Sigmoid colon (tissue), 7 donors: ENCODE data around the gene KCNB1. TPM values are rescaled to one million over a fixed set of nuclear protein-coding genes. Genes with fewer than 3 reads are reported as not detected.
A peak's percentile ranks its signal among the peaks of the same experiment; 100 is the strongest.

Experiments
- DNase-seq: peaks from one replicate; pipeline ENCODE4 v3.0.0-alpha.2; 2019
- H3K27ac ChIP-seq, 4 donors: fragments of 200-600 bp; sonication (generic); one replicate each; pipeline ENCODE4 v1.5.1; 2016 to 2019; ENCODE audit warnings: mild to moderate bottlenecking in 1 of 4
- H3K27me3 ChIP-seq, 3 donors: fragments of 200-600 bp; sonication (generic); one replicate each; pipeline ENCODE4 v1.5.1; 2019; ENCODE audit warnings: mild to moderate bottlenecking in 1 of 3
- H3K36me3 ChIP-seq, 4 donors: fragments of 200-600 bp; sonication (generic); one replicate each; pipeline ENCODE4 v1.5.1; 2016 to 2019
- H3K4me1 ChIP-seq, 4 donors: fragments of 200-600 bp; sonication (generic); one replicate each; pipeline ENCODE4 v1.5.1; 2017 to 2019
- H3K4me3 ChIP-seq, 4 donors: fragments of 200-600 bp; sonication (generic); one replicate each; pipeline ENCODE4 v1.5.1; 2017 to 2019; ENCODE audit warnings: mild to moderate bottlenecking in 2 of 4, moderate library complexity in 1 of 4
- H3K9me3 ChIP-seq, 4 donors: fragments of 200-600 bp in 3 of 4; sonication (generic) in 3 of 4; one replicate each; pipeline versions ENCODE4 v1.5.1 to v1.6.1; 2013 to 2019
- EP300 ChIP-seq, 4 donors: sonication (generic); formaldehyde crosslinking; IDR thresholded peaks; one replicate each; pipeline ENCODE4 v1.6.1; 2017; ENCODE audit warnings: antibody characterized with exemption in 4 of 4
- POLR2A ChIP-seq, 2 donors: fragments of 450-650 bp; IDR thresholded peaks; one replicate each; pipeline ENCODE4 v1.6.1; 2016; ENCODE audit warnings: antibody characterized with exemption in 2 of 2, mild to moderate bottlenecking in 2 of 2, moderate library complexity in 2 of 2
- POLR2AphosphoS5 ChIP-seq, 4 donors: sonication (generic); formaldehyde crosslinking; IDR thresholded peaks; one replicate each; pipeline ENCODE4 v1.6.1; 2017; ENCODE audit warnings: antibody characterized with exemption in 4 of 4
- WGBS, 2 donors: extraction: QIAGEN DNeasy Blood & Tissue Kit; methylation state at CpG; one replicate each; pipeline ENCODE4 v1.1.7; 2013; 5-methylcytosine and 5-hydroxymethylcytosine counted together
- intact Hi-C: fragments of 100-400 bp; cut with DNase I; formaldehyde crosslinking; loops from one replicate; pipeline ENCODE4 v1.15.1; 2023
- polyA plus RNA-seq, 3 donors: library from polyadenylated mRNA; stranded (reverse); fragments of 200-250 nt; gene quantifications; one replicate each; pipeline ENCODE4 v1.2.3, GENCODE V29; 2013
- total RNA-seq, 4 donors: library from RNA; depleted of rRNA; stranded (reverse); fragments of >200 nt; gene quantifications; one replicate each; pipeline ENCODE4 v1.1.0, GENCODE V29; 2016
- TF ChIP-seq, protein P1 (sequence below), 4 experiments: fragments of 450-650 bp in 3 of 4; fragments of 200-600 bp in 1 of 4; IDR thresholded peaks; one replicate each; pipeline ENCODE4 v1.5.1; 2016 to 2019; ENCODE audit warnings: antibody characterized with exemption in 4 of 4, mild to moderate bottlenecking in 3 of 4, moderate library complexity in 2 of 4
- donor health status: healthy with polysubstance abuse.
- donor health status: Bipolar disorder and iron deficiency.
- donor health status: healthy.

Gene KCNB1
- total and polyA plus RNA-seq, 7 donors: under 0.01 to 20.6 (median 14.6) TPM; not detected in 1

DNA sequence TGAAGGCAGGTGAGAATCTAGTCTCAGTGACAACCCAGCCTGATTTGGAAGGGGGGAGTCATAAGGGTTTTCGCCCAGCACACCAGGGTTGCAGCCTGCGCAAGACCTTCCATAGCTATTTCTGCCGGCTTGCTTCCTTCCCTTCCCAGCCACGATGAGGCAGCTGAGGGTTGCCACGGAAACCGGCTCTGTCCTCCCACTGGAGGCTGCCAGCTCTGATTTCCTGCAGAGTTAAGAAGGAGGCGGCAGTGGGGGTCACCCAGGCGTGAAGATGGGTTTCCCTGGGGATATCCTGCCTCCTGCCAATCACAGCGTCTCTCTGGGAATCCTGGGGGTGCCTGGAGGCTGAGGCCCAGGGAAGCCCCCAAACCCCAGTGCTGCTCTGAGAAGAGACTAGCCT, 23.1 kb upstream of the KCNB1 start:
- Histone ChIP-seq H3K27me3 (no peaks in the 10 kb centered on the region), H3K9me3 (no peaks in the 10 kb centered on the region), H3K36me3 (peaks cover 0 to 17% (median 4%) of the 10 kb centered on the region in 4 donors), H3K4me1 (peaks cover 0 to 27% (median 25%) of the 10 kb centered on the region in 4 donors), H3K4me3 (no peak overlapping the region), H3K27ac (no peak overlapping the region)
- WGBS, 2 donors: 18 to 38% methylated on average over 9 of the region's 9 CpGs
- intact Hi-C loops: no loop called here
- TF ChIP-seq EP300 (IDR thresholded peaks at IDR 0.05) (no peak), POLR2A (IDR thresholded peaks at IDR 0.05) (no peak), POLR2AphosphoS5 (IDR thresholded peaks at IDR 0.05) (peak in 1 of 4 donors; percentile 8)
- TF ChIP-seq, protein P1, sequence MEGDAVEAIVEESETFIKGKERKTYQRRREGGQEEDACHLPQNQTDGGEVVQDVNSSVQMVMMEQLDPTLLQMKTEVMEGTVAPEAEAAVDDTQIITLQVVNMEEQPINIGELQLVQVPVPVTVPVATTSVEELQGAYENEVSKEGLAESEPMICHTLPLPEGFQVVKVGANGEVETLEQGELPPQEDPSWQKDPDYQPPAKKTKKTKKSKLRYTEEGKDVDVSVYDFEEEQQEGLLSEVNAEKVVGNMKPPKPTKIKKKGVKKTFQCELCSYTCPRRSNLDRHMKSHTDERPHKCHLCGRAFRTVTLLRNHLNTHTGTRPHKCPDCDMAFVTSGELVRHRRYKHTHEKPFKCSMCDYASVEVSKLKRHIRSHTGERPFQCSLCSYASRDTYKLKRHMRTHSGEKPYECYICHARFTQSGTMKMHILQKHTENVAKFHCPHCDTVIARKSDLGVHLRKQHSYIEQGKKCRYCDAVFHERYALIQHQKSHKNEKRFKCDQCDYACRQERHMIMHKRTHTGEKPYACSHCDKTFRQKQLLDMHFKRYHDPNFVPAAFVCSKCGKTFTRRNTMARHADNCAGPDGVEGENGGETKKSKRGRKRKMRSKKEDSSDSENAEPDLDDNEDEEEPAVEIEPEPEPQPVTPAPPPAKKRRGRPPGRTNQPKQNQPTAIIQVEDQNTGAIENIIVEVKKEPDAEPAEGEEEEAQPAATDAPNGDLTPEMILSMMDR (IDR thresholded peaks at IDR 0.05): no peak
- peak; percentile 77 for DNase-seq

DNA sequence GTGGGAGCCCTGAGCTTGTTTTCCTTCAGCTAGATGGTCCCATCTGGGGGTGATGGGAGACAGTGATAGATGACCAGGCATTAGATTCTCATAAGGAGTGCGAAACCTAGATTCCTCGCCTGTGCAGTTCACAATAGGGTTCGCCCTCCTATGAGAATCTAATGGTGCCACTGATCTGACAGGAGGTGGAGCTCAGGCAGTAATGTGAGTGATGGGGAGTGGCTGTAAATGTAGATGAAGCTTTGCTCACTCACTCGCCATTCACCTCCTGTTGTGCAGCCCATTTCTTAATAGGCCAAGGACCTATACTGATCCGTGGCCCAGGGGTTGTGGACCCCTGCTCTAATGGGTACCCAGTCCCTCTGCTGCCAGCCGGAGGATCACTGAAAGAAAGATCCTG, 20.7 kb upstream of the KCNB1 start:
- intact Hi-C loops: no loop called here
- no peak for TF ChIP-seq POLR2A (IDR thresholded peaks at IDR 0.05)
- TF ChIP-seq, protein P1 (IDR thresholded peaks at IDR 0.05): no peak
- TF ChIP-seq EP300 (IDR thresholded peaks at IDR 0.05): no peak
- no peak for TF ChIP-seq POLR2AphosphoS5 (IDR thresholded peaks at IDR 0.05)
- no peaks in the 10 kb centered on the region for H3K27me3 ChIP-seq

GRCh38 chr20:49501917-49502316, 19.4 kb upstream of the KCNB1 start:
- intact Hi-C loops: no loop called here
- Histone ChIP-seq H3K27me3 (no peaks in the 10 kb centered on the region), H3K4me3 (no peak overlapping the region), H3K4me1 (no peaks in the 10 kb centered on the region), H3K36me3 (peaks cover 0 to 10% (median 2%) of the 10 kb centered on the region in 4 donors), H3K9me3 (no peaks in the 10 kb centered on the region), H3K27ac (no peak overlapping the region)
- DNase-seq: peak; percentile 30
- TF ChIP-seq, protein P1 (IDR thresholded peaks at IDR 0.05): no peak
- TF ChIP-seq POLR2A (IDR thresholded peaks at IDR 0.05) (no peak), POLR2AphosphoS5 (IDR thresholded peaks at IDR 0.05) (no peak), EP300 (IDR thresholded peaks at IDR 0.05) (no peak)
- 67 to 85% methylated on average over 3 of the region's 3 CpGs for WGBS, 2 donors

More for the DNA sequence above, 20.7 kb upstream of the KCNB1 start:
- H3K4me3 ChIP-seq: no peak overlapping the region
- peaks cover 0 to 6% (median 6%) of the 10 kb centered on the region in 4 donors for H3K4me1 ChIP-seq
- WGBS, 2 donors: 80 to 81% methylated on average over 6 of the region's 6 CpGs
- peaks cover 0 to 17% (median 4%) of the 10 kb centered on the region in 4 donors for H3K36me3 ChIP-seq
- no peaks in the 10 kb centered on the region for H3K9me3 ChIP-seq
- no peak overlapping the region for H3K27ac ChIP-seq
- peak; percentile 32 for DNase-seq

- no peak overlapping the region for H3K27ac ChIP-seq
- no peak for DNase-seq
- H3K4me3 ChIP-seq: no peak overlapping the region
- H3K9me3 ChIP-seq: no peaks in the 10 kb centered on the region
- H3K36me3 ChIP-seq: no peaks in the 10 kb centered on the region
- TF ChIP-seq POLR2A (IDR thresholded peaks at IDR 0.05) (no peak), EP300 (IDR thresholded peaks at IDR 0.05) (no peak), POLR2AphosphoS5 (IDR thresholded peaks at IDR 0.05) (no peak)
- TF ChIP-seq, protein P1 (IDR thresholded peaks at IDR 0.05): no peak
- H3K27me3 ChIP-seq: no peaks in the 10 kb centered on the region
- 42 to 55% methylated on average over 1 of the region's 1 CpG for WGBS, 2 donors
- intact Hi-C loops: no loop called here
- no peaks in the 10 kb centered on the region for H3K4me1 ChIP-seq
Measured at GRCh38 chr20:49497398-49497669, 14.9 kb upstream of the KCNB1 start.
